ENCODE results near the gene SLC38A6. TPM values are rescaled to one million over a fixed set of nuclear protein-coding genes. Genes with fewer than 3 reads are reported as not detected.

SLC38A6 gene
- total and polyA plus RNA-seq, 10 of the 15 experiments (the other 5 are each of a cell fraction or from before 2014, with no cell fraction given): 2.0 to 7.0 (median 3.7) TPM

GRCh38 chr14:61043506-61043905, 62.5 kb downstream of the SLC38A6 start (continued):
- TF ChIP-seq, protein P1, sequence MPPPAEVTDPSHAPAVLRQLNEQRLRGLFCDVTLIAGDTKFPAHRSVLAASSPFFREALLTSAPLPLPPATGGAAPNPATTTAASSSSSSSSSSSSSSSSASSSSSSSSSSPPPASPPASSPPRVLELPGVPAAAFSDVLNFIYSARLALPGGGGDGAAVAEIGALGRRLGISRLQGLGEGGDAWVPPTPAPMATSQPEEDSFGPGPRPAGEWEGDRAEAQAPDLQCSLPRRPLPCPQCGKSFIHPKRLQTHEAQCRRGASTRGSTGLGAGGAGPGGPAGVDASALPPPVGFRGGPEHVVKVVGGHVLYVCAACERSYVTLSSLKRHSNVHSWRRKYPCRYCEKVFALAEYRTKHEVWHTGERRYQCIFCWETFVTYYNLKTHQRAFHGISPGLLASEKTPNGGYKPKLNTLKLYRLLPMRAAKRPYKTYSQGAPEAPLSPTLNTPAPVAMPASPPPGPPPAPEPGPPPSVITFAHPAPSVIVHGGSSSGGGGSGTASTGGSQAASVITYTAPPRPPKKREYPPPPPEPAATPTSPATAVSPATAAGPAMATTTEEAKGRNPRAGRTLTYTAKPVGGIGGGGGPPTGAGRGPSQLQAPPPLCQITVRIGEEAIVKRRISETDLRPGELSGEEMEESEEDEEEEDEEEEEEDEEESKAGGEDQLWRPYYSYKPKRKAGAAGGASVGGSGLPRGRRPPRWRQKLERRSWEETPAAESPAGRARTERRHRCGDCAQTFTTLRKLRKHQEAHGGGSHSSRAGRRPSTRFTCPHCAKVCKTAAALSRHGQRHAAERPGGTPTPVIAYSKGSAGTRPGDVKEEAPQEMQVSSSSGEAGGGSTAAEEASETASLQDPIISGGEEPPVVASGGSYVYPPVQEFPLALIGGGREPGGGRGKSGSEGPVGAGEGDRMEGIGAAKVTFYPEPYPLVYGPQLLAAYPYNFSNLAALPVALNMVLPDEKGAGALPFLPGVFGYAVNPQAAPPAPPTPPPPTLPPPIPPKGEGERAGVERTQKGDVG (CRISPR knock-in tag; IDR thresholded peaks at IDR 0.05): no peak
- TF ChIP-seq, protein P2, sequence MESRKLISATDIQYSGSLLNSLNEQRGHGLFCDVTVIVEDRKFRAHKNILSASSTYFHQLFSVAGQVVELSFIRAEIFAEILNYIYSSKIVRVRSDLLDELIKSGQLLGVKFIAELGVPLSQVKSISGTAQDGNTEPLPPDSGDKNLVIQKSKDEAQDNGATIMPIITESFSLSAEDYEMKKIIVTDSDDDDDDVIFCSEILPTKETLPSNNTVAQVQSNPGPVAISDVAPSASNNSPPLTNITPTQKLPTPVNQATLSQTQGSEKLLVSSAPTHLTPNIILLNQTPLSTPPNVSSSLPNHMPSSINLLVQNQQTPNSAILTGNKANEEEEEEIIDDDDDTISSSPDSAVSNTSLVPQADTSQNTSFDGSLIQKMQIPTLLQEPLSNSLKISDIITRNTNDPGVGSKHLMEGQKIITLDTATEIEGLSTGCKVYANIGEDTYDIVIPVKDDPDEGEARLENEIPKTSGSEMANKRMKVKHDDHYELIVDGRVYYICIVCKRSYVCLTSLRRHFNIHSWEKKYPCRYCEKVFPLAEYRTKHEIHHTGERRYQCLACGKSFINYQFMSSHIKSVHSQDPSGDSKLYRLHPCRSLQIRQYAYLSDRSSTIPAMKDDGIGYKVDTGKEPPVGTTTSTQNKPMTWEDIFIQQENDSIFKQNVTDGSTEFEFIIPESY (IDR thresholded peaks at IDR 0.05): no peak
- TF ChIP-seq TCF12 (IDR thresholded peaks at IDR 0.05; ENCODE audit: low read depth, low read length): no peak
- TF ChIP-seq HCFC1 (IDR thresholded peaks at IDR 0.05; ENCODE audit: low read length): no peak
- TF ChIP-seq POLR2AphosphoS5 (IDR thresholded peaks at IDR 0.05; ENCODE audit: low read length): no peak
- TF ChIP-seq, protein P3, sequence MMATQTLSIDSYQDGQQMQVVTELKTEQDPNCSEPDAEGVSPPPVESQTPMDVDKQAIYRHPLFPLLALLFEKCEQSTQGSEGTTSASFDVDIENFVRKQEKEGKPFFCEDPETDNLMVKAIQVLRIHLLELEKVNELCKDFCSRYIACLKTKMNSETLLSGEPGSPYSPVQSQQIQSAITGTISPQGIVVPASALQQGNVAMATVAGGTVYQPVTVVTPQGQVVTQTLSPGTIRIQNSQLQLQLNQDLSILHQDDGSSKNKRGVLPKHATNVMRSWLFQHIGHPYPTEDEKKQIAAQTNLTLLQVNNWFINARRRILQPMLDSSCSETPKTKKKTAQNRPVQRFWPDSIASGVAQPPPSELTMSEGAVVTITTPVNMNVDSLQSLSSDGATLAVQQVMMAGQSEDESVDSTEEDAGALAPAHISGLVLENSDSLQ (IDR thresholded peaks at IDR 0.05): no peak
- no peak for TF ChIP-seq NFIC (IDR thresholded peaks at IDR 0.05; ENCODE audit: low read depth, low read length)
- no peak for TF ChIP-seq WRNIP1 (IDR thresholded peaks at IDR 0.05; ENCODE audit: borderline replicate concordance, low read depth, low read length)
- no peak for TF ChIP-seq BCL11A (IDR thresholded peaks at IDR 0.05; ENCODE audit: low read depth, low read length)
